Gastroesophageal sphincter (tissue), 4 donors: ENCODE measurements around the gene CHRM4. TPM values are rescaled to one million over a fixed set of nuclear protein-coding genes. Genes with fewer than 3 reads are reported as not detected.

Experiments
- ATAC-seq: fragments of 150-250 bp; one replicate; pipeline ENCODE4 v1.9.1; 2016; ENCODE audit warnings: mild to moderate bottlenecking, moderate library complexity
- H3K27ac ChIP-seq, 4 donors: fragments of 200-600 bp; sonication (generic) in 3 of 4; 1 replicate in 3 of 4; 2 replicates in 1 of 4; pipeline ENCODE4 v1.5.1; 2016 to 2019
- H3K27me3 ChIP-seq: fragments of 200-600 bp; sonication (generic); one replicate; pipeline ENCODE4 v1.5.1; 2019
- H3K36me3 ChIP-seq, 2 donors: fragments of 200-600 bp; sonication (generic); one replicate each; pipeline ENCODE4 v1.5.1; 2019; ENCODE audit warnings: control low read depth in 1 of 2
- H3K4me1 ChIP-seq, 3 donors: fragments of 200-600 bp; sonication (generic); 1 replicate in 2 of 3; 2 replicates in 1 of 3; pipeline ENCODE4 v1.5.1; 2016 to 2019; ENCODE audit warnings: control low read depth in 2 of 3
- H3K4me3 ChIP-seq, 2 donors: fragments of 200-600 bp; sonication (generic); one replicate each; pipeline ENCODE4 v1.5.1; 2019; ENCODE audit warnings: mild to moderate bottlenecking in 1 of 2, moderate library complexity in 1 of 2
- H3K9me3 ChIP-seq, 3 donors: fragments of 200-600 bp; sonication (generic); one replicate each; pipeline ENCODE4 v1.5.1; 2017 to 2019; ENCODE audit warnings: control low read depth in 2 of 3
- CTCF ChIP-seq, 4 experiments: fragments of 200-600 bp in 2 of 4; fragments of 450-650 bp in 2 of 4; sonication (generic) in 1 of 4; IDR thresholded peaks; one replicate each; pipeline ENCODE4 v1.5.1; 2017 to 2019; ENCODE audit warnings: antibody characterized with exemption in 4 of 4, mild to moderate bottlenecking in 2 of 4, moderate library complexity in 2 of 4
- EP300 ChIP-seq: sonication (generic); formaldehyde crosslinking; IDR thresholded peaks from one replicate; pipeline ENCODE4 v1.6.1; 2017; ENCODE audit warnings: antibody characterized with exemption, mild to moderate bottlenecking
- POLR2A ChIP-seq, 2 donors: fragments of 450-650 bp; IDR thresholded peaks; one replicate each; pipeline ENCODE4 v1.6.1; 2017; ENCODE audit warnings: antibody characterized with exemption in 2 of 2, mild to moderate bottlenecking in 2 of 2, moderate library complexity in 1 of 2
- POLR2AphosphoS5 ChIP-seq: sonication (generic); formaldehyde crosslinking; IDR thresholded peaks from one replicate; pipeline ENCODE4 v1.6.1; 2017; ENCODE audit warnings: antibody characterized with exemption
- WGBS, 2 donors: methylation state at CpG; one replicate each; pipeline ENCODE4 v1.1.5; 2018; ENCODE audit warnings: low coverage in 1 of 2; 5-methylcytosine and 5-hydroxymethylcytosine counted together
- total RNA-seq, 4 donors: library from RNA; depleted of rRNA; stranded (reverse); fragments of >200 nt; gene quantifications; one replicate each; pipeline ENCODE4 v1.1.0, GENCODE V29; 2016

The CHRM4 gene
- total RNA-seq, 4 donors from 2014 or later = 0.27 to 1.3 (median 0.69) TPM; not detected in 1

- Histone ChIP-seq H3K27me3 (no peaks in the 10 kb centered on the region), H3K4me1 (peaks cover 0 to 43% (median 16%) of the 10 kb centered on the region in 3 donors), H3K9me3 (no peaks in the 10 kb centered on the region), H3K4me3 (peak overlapping the region in 1 of 2 donors; percentile 85), H3K36me3 (no peaks in the 10 kb centered on the region), H3K27ac (peak overlapping the region in 3 of 4 donors; percentile 16 to 68 (median 55))
- TF ChIP-seq POLR2A (IDR thresholded peaks at IDR 0.05) = peak in 1 of 2 donors; percentile 15
- peak in 1 of 4 experiments; percentile 13 for TF ChIP-seq CTCF (IDR thresholded peaks at IDR 0.05)
- TF ChIP-seq POLR2AphosphoS5 = no peak
- TF ChIP-seq EP300 = no peak
- WGBS, 2 donors = 67% methylated on average over 15 of the region's 20 CpGs; no CpG with 5 or more reads in 1 of the 2 donors
- no peak for ATAC-seq
These were observed 46.4 kb downstream of the CHRM4 start for GRCh38 chr11:46345131-46345597.

DNA sequence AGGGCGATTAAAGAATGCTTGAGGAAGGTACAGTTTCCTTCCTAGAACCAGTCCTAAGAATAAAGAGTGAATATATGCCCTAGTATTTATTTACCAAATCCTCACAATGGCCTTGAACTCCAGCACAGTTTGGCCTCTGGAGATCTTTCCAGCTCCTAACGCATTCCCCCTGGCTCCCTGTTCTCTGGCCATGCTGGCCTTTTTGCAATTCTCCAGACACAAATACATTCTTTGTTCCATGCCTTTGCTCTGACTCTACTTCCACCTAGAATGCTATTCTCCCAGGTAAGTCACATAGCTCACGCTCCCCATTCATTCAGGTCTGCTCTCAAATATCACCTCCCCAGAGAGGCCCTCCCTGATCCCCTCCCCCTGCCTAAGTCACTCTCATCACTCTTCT, 48.1 kb downstream of the CHRM4 start:
- no peak for ATAC-seq
- TF ChIP-seq POLR2AphosphoS5 = no peak
- TF ChIP-seq POLR2A (IDR thresholded peaks at IDR 0.05) = no peak
- TF ChIP-seq CTCF (IDR thresholded peaks at IDR 0.05) = no peak
- no peak for TF ChIP-seq EP300
- Histone ChIP-seq H3K4me3 (no peak overlapping the region), H3K27me3 (no peaks in the 10 kb centered on the region), H3K36me3 (no peaks in the 10 kb centered on the region), H3K9me3 (no peaks in the 10 kb centered on the region), H3K4me1 (peaks cover 0 to 43% (median 22%) of the 10 kb centered on the region in 3 donors), H3K27ac (no peak overlapping the region)
- 81 to 88% methylated on average over 1 to 3 of the region's 3 CpGs for WGBS, 2 donors

DNA sequence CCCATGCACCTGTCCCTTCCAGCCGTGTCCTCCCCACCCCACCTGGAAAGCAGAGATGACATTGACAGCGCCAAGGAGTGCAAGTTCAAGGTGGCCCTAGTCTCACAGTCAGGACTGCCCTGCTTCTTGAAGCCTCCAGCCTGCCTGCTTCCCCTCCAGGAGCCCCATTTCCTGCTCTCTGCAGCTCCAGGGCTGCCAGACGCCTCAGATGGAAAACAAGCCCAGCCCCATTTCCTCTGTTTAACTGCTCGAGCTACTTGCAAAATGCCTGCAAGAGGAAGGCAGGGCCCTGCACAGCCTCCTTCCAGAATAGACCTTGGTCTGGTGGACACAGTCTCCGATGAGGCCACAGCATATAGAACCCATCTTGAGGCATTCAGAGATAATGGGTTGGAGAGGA, 49.3 kb downstream of the CHRM4 start:
- 41 to 73% methylated on average over 2 of the region's 5 CpGs for WGBS, 2 donors
- no peak for TF ChIP-seq CTCF (IDR thresholded peaks at IDR 0.05)
- TF ChIP-seq POLR2AphosphoS5 = no peak
- no peak for TF ChIP-seq POLR2A (IDR thresholded peaks at IDR 0.05)
- TF ChIP-seq EP300 = no peak
- H3K27ac ChIP-seq = peak overlapping the region in 2 of 4 donors; percentile 23 to 32
- H3K36me3 ChIP-seq = no peaks in the 10 kb centered on the region
- no peak overlapping the region for H3K4me3 ChIP-seq
- peaks cover 0 to 42% (median 19%) of the 10 kb centered on the region in 3 donors for H3K4me1 ChIP-seq
- no peak for ATAC-seq
- H3K9me3 ChIP-seq = no peaks in the 10 kb centered on the region
- H3K27me3 ChIP-seq = no peaks in the 10 kb centered on the region

GRCh38 chr11:46341454-46341853, 50.1 kb downstream of the CHRM4 start:
- no peaks in the 10 kb centered on the region for H3K27me3 ChIP-seq

More at GRCh38 chr11:46341454-46341853, 50.1 kb downstream of the CHRM4 start:
- ATAC-seq = no peak
- H3K27ac ChIP-seq = no peak overlapping the region
- no peaks in the 10 kb centered on the region for H3K36me3 ChIP-seq
- H3K9me3 ChIP-seq = no peaks in the 10 kb centered on the region
- H3K4me3 ChIP-seq = no peak overlapping the region
- 94 to 100% methylated on average over 1 to 3 of the region's 3 CpGs for WGBS, 2 donors
- TF ChIP-seq EP300 (no peak), POLR2AphosphoS5 (no peak), CTCF (IDR thresholded peaks at IDR 0.05) (no peak), POLR2A (IDR thresholded peaks at IDR 0.05) (no peak)
- peaks cover 0 to 36% (median 15%) of the 10 kb centered on the region in 3 donors for H3K4me1 ChIP-seq
